NB4 (cell line): ENCODE measurements around the gene EGR2.
A peak's percentile ranks its signal among the peaks of the same experiment; 100 is the strongest.

Experiments used
- DNase-seq: peaks from one replicate; pipeline ENCODE4 v3.0.0; 2010; ENCODE audit warnings: low read depth
- H3K4me3 ChIP-seq: one replicate; pipeline ENCODE4 v1.5.1; 2011; ENCODE audit warnings: mild to moderate bottlenecking, low read depth, low read length, moderate library complexity
- MYC ChIP-seq: IDR thresholded peaks from 2 replicates; pipeline ENCODE4 v1.6.1; 2011; ENCODE audit warnings: low read depth, low read length
- POLR2A ChIP-seq: IDR thresholded peaks from 2 replicates; pipeline ENCODE4 v1.6.1; 2011; ENCODE audit warnings: mild to moderate bottlenecking; ENCODE audit not compliant: insufficient read length; ENCODE audit errors: extremely low read depth
- TF ChIP-seq, protein P1 (sequence below): IDR thresholded peaks from one replicate; pipeline ENCODE4 v1.5.1; 2012; ENCODE audit warnings: low read depth, low read length
- TF ChIP-seq, protein P2 (sequence below): IDR thresholded peaks from 2 replicates; pipeline ENCODE4 v1.6.1; 2011; ENCODE audit warnings: low read depth, low read length

Gene EGR2

DNA sequence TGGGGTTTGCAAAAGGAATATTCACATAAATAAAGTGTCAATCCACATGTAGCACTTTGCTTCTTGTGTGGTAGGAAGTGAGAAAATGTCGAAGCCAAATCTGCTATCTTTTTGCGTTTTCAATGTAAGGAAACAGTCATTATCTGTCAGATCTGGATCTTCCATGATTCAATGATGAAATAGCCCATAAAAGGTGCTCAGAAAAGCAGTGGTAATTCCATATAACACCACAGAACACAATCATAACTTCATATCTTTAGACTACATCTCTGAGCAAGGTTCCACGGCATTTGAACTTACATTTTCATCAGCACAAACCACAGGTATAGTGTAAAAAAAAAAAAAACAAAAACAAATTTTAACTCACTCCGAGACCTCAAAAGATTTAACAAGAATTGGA is 39.9 kb upstream of the EGR2 start:
- TF ChIP-seq POLR2A (no peak), MYC (no peak)
- TF ChIP-seq, protein P1, sequence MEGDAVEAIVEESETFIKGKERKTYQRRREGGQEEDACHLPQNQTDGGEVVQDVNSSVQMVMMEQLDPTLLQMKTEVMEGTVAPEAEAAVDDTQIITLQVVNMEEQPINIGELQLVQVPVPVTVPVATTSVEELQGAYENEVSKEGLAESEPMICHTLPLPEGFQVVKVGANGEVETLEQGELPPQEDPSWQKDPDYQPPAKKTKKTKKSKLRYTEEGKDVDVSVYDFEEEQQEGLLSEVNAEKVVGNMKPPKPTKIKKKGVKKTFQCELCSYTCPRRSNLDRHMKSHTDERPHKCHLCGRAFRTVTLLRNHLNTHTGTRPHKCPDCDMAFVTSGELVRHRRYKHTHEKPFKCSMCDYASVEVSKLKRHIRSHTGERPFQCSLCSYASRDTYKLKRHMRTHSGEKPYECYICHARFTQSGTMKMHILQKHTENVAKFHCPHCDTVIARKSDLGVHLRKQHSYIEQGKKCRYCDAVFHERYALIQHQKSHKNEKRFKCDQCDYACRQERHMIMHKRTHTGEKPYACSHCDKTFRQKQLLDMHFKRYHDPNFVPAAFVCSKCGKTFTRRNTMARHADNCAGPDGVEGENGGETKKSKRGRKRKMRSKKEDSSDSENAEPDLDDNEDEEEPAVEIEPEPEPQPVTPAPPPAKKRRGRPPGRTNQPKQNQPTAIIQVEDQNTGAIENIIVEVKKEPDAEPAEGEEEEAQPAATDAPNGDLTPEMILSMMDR = no peak
- DNase-seq = peak; percentile 40
- H3K4me3 ChIP-seq = no peak overlapping the region

- TF ChIP-seq POLR2A (no peak), MYC (peak; percentile 6)
- TF ChIP-seq, protein P1 = peak; percentile 16
- TF ChIP-seq, protein P2, sequence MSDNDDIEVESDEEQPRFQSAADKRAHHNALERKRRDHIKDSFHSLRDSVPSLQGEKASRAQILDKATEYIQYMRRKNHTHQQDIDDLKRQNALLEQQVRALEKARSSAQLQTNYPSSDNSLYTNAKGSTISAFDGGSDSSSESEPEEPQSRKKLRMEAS = peak; percentile 53
- H3K4me3 ChIP-seq = peak overlapping the region; percentile 30
- DNase-seq = peak; percentile 97
Measured at GRCh38 chr10:62853710-62854109, 37.5 kb upstream of the EGR2 start.

GRCh38 chr10:62852961-62853702 is 37.0 kb upstream of the EGR2 start:
- TF ChIP-seq, protein P1 = no peak
- TF ChIP-seq, protein P2 = peak; percentile 61
- no peak for TF ChIP-seq POLR2A
- peak; percentile 75 for TF ChIP-seq MYC
- peak overlapping the region; percentile 30 for H3K4me3 ChIP-seq

GRCh38 chr10:62851442-62851841 is 35.3 kb upstream of the EGR2 start:
- peak; percentile 62 for DNase-seq

More at GRCh38 chr10:62852961-62853702, 37.0 kb upstream of the EGR2 start:
- DNase-seq = peak; percentile 95

DNA sequence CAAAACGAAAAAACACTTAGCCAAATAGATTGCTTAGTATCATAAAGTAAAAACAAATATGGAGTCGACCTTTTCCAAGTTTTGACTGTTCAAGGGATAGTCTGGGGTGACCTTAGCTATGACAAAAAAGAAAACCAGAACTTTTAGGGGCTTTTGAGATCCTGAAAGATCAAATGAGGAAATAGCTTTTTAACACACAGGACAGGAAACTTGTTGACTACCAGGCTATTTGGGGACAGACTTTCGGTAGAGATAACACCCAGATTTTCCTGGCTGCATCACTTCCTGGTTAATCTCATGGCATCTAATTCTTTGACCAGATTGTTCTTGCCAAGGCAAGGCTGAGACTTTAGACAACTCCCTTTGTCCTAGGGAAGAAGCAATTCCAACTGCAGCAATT is 34.5 kb upstream of the EGR2 start:
- H3K4me3 ChIP-seq = no peak overlapping the region
- DNase-seq = peak; percentile 75
- TF ChIP-seq, protein P1 = no peak
- no peak for TF ChIP-seq MYC

More at GRCh38 chr10:62851442-62851841, 35.3 kb upstream of the EGR2 start:
- no peak overlapping the region for H3K4me3 ChIP-seq
- no peak for TF ChIP-seq MYC
- TF ChIP-seq, protein P1 = peak; percentile 56
- no peak for TF ChIP-seq POLR2A

- TF ChIP-seq, protein P2 = no peak
- TF ChIP-seq POLR2A (no peak), MYC (no peak)
- TF ChIP-seq, protein P1 = no peak
- H3K4me3 ChIP-seq = no peak overlapping the region
- no peak for DNase-seq
Measured at GRCh38 chr10:62847433-62847832, 31.3 kb upstream of the EGR2 start.
